ENCODE measurements around the gene LRRC72.
"Not testable (repeated sequence)": the region's sequence is repeated elsewhere in the genome, so short reads cannot be mapped to it uniquely, and the experiment has no call there.

LRRC72 gene

GRCh38 chr7:16526742-16527540 is at the start of gene LRRC72:
LRRC72 (plus strand) TSS chr7:16526825; CDS start chr7:16526953, 128 bp downstream.
- no peak for DNase-seq (ENCODE audit: low spot score)

- no peak for DNase-seq (ENCODE audit: low spot score)
These were observed 47.5 kb upstream of the LRRC72 start for GRCh38 chr7:16479161-16479560.

DNA sequence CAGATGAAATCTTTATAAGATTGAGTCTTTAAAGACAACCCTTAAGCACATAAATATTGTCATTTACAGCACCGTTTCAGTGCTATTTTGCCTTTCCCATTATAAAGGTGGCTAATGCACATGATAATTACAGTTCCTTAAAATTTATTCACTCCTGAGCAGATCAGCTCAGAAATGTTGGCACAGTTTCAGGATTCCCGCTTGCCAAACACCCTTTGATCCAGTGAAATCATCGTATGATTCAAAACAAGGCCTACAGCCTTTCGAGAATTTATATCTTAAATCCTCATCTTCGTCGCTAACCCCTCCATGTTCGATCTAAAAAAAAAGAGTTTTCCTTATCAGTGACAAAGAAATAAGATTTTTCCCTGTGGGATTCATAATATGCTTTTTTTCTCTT is 47.0 kb upstream of the LRRC72 start:
- no peak for DNase-seq (ENCODE audit: low spot score)

DNA sequence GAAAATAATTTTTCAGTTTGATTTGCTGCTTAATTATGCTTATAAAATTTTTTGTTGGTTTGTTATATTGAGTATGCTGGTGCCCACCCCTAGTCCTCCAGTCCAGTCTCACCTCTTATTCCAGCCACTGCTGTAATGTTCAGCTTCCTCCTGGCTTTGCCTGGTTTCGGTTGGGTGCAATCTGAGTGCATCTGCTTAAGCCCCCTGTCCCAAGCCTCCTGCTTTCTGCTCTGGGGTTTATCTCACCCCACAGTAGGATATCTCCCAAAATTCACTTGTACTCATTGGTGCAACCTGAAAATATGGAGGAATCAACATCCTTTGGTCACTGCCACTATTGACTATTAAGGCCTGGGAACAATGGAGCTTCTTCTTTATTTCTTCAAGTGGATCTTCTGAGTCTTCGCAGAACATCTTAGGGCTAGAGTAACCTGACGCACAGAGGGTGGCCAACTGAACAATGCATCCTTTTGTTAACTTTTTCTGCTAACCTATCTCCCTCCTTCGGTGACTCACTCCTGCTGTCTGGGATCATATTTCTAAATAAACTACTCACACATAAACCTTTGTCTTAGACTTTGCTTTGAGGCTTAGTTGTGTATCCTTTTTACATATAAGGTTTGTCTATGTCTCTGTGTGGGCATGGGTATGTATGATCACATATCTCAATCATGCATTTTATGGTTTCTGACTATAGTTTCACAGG is 42.0 kb upstream of the LRRC72 start:
- DNase-seq (ENCODE audit: low spot score): no peak

GRCh38 chr7:16491148-16491547 is 35.5 kb upstream of the LRRC72 start:
- DNase-seq (ENCODE audit: low spot score): no peak

DNA sequence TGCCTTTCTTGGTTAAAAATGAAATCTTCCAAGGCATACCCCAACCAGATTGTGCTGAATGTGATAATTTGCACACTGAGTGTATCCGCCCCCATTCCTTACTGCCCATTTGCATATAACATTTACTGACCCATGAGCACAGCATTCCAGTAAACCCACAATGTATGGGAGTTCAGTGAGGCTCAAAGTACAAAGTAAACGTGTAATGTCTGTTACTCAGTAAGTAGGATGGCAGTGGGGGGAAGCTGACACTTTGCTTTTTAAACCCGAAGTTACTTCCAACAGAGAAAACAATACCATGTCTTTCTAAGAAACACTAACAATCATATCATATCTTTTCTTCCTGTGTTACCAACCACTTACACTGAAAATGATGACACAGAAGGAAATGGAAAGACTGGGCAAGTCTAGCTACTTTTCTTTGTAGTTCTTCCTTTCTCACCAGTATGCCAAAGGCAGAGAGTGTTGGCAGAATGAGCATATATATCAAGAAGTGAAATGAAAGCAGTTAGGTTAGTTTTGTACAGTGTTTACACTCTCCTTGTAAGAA is 34.0 kb upstream of the LRRC72 start:
- peak; percentile 31 for DNase-seq (ENCODE audit: low spot score)

- DNase-seq (ENCODE audit: low spot score): no peak
These were observed 33.4 kb upstream of the LRRC72 start for GRCh38 chr7:16493266-16493665.

DNA sequence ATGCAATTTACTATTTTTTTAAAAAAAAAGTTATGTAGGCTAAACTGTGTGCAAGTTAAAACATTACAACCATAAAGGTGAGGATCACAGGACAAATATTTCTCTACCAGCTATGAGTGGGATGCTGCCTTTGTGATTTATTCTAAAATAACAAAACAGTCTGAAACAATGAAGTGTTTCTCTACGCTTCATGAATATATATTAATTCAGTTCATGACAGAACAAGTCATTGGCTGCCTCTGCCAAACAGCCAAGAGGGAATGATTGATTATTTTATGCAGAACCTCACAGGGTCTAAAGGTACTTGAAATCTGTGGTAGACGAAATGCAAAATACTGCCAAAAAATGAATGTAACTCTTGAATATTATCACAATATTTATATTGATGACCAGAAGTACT is 32.1 kb upstream of the LRRC72 start:
- no peak for DNase-seq (ENCODE audit: low spot score)

DNA sequence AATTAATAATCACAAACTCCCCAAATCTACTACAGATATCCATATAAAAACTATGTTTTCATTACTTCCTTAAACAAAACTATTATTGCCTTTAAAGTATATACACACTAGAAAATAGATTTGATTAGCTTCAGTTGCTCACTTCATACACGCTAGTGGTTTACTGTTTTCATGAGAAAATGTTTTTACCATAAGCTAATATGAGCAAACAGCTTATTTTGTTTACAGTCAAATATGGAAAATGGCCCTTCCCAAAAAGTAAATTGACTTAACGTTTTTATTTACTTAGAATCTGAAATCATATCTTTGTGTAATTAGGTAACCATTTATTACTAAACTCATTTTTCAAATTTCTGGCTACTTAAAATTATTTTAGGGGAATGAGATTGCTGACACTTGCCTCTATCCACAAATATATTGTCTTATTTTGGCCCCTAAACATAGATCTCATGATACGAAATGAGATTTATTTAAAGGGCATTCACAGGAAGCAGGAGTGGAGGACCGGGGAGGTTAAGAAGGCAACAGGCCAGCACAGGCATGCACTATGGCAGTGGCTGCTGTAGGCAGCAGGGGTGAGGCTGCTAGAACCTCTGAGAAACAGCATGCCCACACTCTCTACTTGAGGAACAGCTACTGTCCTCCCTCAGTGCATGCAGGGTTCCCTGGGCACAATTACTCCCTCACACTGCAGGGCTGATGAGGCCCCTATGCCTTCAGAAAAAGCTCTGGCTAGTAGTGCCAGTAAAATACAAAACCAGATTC is 31.5 kb upstream of the LRRC72 start:
- peak; percentile 18 for DNase-seq (ENCODE audit: low spot score)

GRCh38 chr7:16498122-16498521 is 28.5 kb upstream of the LRRC72 start:
- no peak for DNase-seq (ENCODE audit: low spot score)

- DNase-seq (ENCODE audit: low spot score): no peak
These were observed 24.3 kb upstream of the LRRC72 start for GRCh38 chr7:16502303-16502702.

- no peak for DNase-seq (ENCODE audit: low spot score)
These were observed 22.6 kb upstream of the LRRC72 start for GRCh38 chr7:16504019-16504418.

DNA sequence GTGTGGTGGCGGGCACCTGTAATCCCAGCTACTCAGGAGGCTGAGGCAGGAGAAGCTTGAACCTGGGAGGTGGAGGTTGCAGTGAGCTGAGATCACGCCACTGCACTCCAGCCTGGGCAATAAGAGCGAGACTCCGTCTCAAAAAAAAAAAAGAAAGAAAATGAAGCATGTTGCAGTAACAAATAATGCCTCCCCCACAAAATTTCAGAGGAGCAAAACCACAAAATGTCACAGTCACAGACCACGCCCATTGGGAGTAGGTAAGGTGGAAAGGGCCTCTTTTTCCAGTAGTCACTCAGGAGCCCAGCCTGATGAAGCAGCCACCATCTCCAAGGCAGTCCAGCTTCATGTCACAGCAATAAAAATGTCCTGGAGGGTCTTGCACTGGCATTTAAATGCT is 20.2 kb upstream of the LRRC72 start:
- DNase-seq (ENCODE audit: low spot score): not testable (repeated sequence)

DNA sequence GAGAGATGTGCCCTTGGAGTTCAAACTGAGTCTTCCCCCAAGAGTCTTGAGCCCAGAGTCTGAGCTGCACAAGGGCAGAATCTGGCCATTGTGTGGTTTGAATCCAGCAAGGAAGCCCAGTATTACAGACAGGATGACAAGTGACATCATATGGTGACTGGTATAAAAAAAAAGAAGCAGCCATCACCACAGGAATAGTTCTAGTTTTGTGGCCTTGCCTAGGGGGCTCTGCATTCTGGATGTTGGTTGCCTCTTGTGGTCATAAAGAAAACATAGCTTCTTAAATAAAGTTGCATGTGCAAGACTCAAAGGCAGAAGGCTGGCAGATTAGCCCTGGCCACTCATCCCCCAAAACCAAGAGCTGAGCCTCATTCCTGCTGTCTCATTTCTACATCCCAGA is 16.8 kb upstream of the LRRC72 start:
- no peak for DNase-seq (ENCODE audit: low spot score)

DNA sequence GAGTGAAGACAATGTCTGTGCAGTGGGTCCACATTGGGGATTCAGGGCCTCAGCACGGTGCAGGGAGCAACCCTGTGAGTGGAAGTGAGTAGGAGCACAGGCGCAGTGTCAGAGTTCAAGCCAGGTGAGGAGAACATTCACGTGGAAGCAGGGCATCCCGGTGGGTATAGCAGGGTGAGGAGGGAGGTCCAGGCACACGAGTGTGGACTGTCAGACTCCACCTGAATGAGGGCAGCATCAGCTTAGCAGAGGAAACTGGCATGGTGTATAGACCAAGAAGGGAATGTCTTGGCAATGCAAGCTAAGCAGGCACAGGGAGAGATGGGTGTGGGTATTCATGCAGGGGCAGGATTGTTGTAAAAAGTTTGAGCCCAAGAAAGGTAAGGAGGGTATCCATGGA is 15.3 kb upstream of the LRRC72 start:
- no peak for DNase-seq (ENCODE audit: low spot score)

DNA sequence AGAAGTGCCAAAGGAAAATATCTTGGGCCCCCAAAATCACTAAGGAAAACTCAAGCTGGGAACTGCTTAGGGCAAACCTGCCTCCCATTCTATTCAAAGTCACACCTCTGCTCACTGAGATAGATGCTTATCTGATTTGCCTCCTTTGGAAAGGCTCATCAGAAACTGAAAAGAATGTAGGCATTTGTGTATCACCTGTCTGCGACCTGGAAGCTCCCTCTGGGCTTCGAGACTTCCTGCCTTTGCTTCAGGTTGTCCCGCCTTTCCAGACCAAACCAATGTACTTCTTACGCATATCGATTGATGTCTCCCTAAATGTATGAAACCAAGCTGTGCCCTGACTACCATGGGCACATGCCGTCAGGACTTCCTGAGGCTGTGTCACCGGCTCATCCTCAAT is 14.5 kb upstream of the LRRC72 start:
- DNase-seq (ENCODE audit: low spot score): no peak

DNA sequence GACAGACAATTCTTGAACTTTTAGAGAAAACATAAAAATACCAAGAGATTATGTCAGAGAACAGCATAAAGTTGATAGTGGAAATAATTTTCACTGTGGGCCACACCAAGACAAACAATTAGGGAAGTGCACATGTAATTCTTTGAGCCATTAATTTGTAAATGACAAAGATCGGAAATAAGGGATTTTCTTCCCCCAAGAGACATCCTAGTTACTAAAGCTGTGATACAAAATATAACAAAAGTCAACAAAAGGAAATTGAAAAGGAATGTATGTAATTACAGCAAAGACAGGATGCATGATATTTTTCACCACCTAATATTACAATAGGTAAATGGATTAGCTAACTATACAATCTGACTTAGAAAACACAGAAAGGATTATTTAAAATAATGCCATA is 12.4 kb upstream of the LRRC72 start:
- DNase-seq (ENCODE audit: low spot score): no peak

DNA sequence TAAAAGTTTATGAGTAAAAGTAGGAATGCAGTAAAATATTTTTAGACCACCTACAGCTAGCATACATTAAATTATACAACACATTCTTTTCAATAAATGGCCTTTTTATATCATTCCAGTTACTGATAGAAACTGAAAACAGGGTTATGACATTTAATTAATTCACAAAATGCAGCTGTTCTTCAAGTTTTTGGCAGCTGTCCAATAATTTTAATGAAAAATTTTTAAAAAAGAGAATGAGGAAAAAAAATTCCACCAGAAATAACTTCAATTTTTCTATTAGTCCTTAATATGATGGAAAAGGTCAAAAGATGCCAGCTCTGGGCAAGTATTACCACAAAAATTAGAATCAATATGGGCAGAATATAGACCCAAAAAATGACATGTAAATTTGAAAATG is 11.9 kb upstream of the LRRC72 start:
- DNase-seq (ENCODE audit: low spot score): no peak

- DNase-seq (ENCODE audit: low spot score): no peak
These were observed 10.6 kb upstream of the LRRC72 start for GRCh38 chr7:16515785-16516685.

GRCh38 chr7:16519985-16520384 is 6.6 kb upstream of the LRRC72 start:
- not testable (repeated sequence) for DNase-seq (ENCODE audit: low spot score)

- no peak for DNase-seq (ENCODE audit: low spot score)
These were observed 2.3 kb upstream of the LRRC72 start for GRCh38 chr7:16524332-16524731.

GRCh38 chr7:16528520-16528919 is 1.9 kb downstream of the LRRC72 start:
- DNase-seq (ENCODE audit: low spot score): no peak
